GM18511 (cell line): ENCODE data around the gene BAZ1B.
"Not testable (repeated sequence)": the region's sequence is repeated elsewhere in the genome, so short reads cannot be mapped to it uniquely, and the experiment has no call there.

Experiments
- ATAC-seq: cut with Tn5 transposase; IDR thresholded peaks from one replicate; pipeline ENCODE4 v1.9.1; 2021; ENCODE audit warnings: mild to moderate bottlenecking, moderate library complexity; ENCODE audit not compliant: unreplicated experiment

Gene BAZ1B

DNA sequence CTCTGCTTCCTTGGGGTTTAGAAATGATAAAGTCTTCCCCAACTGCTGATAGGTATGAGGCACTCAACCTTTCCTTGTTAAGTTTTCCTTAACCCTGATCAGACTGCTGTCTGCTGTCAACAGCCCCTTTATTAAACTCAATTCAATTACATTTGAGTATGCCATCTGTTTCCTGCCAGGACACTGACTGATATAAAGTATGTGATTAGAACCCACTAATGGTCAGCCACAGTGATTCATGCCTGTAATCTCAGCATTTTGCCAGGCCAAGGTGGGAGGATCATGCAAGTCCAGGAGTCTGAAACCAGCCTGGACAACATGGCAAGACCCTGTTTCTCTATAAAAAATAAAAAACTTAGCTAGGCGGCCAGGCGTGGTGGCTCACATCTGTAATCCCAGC is 18.1 kb downstream of the BAZ1B start:
- no peak for ATAC-seq

DNA sequence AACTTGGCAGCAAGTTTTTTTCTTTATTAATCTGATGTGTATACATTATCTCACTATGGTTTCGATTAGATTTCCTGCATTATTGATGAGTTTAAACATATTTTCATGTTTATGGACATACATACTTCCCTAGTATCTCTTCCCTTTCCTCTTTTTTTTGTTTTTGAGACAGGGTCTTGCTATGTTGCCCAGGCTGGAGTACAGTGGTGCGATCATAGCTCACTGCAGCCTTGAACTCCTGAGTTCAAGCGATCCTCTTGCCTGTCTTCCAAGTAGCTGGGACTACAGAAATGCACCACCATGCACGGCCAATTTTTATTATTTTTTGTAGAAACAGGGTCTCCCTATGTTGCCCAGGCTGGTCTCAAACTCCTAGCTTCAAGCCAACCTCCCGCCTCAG is 18.9 kb downstream of the BAZ1B start:
- no peak for ATAC-seq

DNA sequence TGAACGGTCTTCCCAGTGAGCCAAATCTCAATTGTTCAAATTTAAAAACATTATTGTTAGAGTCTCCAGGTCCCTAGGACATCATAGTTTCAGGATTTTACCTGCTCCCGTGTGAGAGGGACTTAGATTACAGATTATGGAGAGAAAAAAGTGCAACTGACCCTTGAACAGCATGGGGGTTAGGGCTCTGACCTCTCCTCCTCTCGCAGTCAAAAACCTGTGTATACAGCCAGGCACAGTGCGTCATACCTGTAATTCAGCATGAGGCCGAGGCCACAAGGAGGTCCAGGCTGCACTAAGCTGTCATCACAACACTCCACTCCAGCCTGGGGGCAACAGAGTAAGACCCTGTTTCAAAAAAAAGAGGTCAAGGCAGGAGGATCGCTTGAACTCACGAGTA is 25.5 kb downstream of the BAZ1B start:
- ATAC-seq = no peak

GRCh38 chr7:73495507-73495906 is 26.6 kb downstream of the BAZ1B start:
- not testable (repeated sequence) for ATAC-seq

GRCh38 chr7:73489976-73490375 is 32.1 kb downstream of the BAZ1B start:
- ATAC-seq = no peak

DNA sequence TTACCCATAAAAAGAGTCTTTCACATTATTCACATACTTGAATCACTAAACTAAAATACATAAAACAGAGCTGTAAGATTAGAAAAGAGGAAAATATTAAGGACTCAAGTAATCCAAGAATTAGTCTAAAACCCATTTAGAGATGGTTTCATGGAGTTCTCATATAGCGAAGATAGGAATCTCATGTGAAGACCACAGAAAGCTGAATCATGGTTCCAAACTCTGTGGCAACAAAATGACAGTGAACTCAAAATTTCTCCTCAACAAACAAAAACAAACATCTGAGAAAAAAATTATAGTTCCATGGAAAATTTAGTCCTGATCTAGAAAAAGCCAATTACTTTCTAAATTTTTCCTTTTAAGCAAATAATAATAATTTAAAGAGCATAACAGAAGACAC is 34.6 kb downstream of the BAZ1B start:
- no peak for ATAC-seq

GRCh38 chr7:73483171-73483570 is 38.9 kb downstream of the BAZ1B start:
- no peak for ATAC-seq

GRCh38 chr7:73482746-73483145 is 39.3 kb downstream of the BAZ1B start:
- no peak for ATAC-seq

GRCh38 chr7:73481521-73481920 is 40.6 kb downstream of the BAZ1B start:
- not testable (repeated sequence) for ATAC-seq

DNA sequence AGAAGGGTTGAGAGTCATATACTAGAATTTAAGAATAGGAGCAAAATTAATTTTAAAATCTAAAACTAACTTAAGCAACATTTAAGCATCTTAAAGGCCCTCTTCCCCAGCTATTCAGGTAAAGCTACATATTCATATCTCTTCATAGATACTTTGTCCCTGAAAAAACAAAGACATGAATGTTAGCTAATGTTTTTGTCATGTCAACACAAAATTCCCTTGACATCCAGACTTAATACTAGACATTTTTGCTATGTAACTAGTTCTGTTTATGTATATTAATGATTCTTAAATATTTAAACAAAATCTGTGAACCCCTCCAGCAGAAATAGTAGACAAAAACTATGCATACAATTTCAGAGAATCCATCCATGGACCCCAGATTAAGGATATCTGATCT is 43.5 kb downstream of the BAZ1B start:
- no peak for ATAC-seq

DNA sequence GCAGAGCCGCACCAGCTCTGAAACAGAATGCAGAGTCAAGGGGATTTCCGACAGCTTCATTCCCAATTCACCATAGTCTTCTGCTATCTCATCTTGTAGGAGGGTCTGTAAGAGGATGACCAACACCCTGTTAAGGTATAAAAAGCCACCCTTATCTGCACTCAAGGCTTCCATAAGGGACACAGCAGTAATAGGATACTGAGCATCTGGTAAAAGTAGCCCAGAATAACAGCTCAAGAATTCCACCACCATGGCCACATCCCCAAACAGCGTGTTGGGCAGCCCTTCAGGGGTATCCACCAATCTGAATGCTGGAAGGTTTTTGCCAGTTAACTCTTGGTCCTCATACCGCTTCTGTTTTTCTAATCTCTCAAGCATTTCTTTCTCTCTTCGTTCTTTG is 44.7 kb downstream of the BAZ1B start:
- ATAC-seq = no peak

GRCh38 chr7:73470208-73470607 is 51.9 kb downstream of the BAZ1B start:
- no peak for ATAC-seq

- ATAC-seq = not testable (repeated sequence)
These were observed 55.0 kb downstream of the BAZ1B start for GRCh38 chr7:73467046-73467445.

DNA sequence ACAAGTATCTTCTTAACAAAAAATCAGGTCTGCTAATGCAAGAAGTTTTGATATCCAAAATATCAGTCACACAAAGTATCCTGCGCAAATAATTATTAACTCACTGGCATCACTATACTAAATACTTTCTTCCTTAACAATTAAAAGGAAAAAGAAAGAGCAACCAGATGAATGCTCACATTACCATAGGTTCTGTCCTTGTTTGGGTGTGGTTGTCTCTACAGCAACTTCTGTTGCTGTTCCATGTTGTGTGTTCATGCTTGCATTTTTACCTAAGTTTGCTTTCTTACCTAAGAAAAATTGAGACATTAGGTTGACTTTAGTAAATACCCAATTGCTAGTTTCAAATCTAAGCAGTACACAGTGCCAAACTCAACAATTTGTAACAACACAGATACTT is 56.0 kb downstream of the BAZ1B start:
- no peak for ATAC-seq

GRCh38 chr7:73463966-73464365 is 58.1 kb downstream of the BAZ1B start:
- no peak for ATAC-seq

DNA sequence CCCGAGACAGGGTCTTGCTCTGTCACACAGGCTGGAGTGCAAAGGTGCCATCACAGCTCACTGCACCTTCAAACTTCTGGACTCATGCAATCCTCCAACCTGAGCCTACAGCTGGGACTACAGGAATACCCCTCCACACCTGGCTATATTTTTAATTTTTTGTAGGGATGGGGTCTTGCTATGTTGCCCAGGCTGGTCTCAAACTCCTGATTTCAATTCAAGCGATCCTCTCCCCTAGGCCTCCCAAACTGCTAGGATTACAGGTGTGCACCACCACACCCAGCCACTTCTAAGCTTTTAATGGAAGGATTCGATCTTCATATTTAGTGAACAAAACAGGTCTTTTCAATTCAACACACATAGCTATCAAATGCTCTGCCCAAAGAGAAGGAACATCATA is 58.8 kb downstream of the BAZ1B start:
- no peak for ATAC-seq

GRCh38 chr7:73461782-73462285 is 60.3 kb downstream of the BAZ1B start:
- no peak for ATAC-seq

- ATAC-seq = no peak
These were observed 67.7 kb downstream of the BAZ1B start for GRCh38 chr7:73454424-73454823.

DNA sequence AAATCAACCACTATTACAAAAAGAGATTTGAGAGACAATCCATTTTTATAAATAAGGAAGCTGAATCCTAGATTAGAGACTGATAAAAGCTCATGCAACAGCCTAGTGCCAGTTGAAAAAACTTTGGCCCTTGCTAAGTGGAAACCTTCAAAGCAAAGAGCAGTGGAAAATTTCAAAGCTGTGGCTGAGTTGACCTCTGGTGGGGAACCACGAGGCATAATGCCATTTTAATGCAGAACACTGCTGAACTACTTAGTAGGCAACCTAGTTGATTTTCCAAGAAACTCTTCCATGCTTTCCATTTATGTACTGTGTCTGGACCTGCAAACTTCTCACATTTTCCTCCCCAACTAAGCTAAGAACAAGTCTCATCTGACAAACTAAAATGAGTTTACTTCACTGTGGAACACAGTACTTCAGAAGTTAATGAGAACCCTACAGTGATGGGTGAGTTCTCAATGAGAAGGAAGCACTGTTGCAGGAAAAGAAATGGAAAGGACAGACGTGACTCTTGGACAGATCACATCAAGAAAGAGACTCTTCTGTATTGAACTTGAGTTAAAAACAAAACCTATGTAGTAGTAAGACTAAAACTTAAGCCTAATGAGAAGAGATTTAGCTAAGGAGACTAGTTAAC is 69.0 kb downstream of the BAZ1B start:
- ATAC-seq = no peak

GRCh38 chr7:73451780-73452398 is 70.2 kb downstream of the BAZ1B start:
- no peak for ATAC-seq

- ATAC-seq = no peak
These were observed 72.7 kb downstream of the BAZ1B start for GRCh38 chr7:73449422-73449821.

DNA sequence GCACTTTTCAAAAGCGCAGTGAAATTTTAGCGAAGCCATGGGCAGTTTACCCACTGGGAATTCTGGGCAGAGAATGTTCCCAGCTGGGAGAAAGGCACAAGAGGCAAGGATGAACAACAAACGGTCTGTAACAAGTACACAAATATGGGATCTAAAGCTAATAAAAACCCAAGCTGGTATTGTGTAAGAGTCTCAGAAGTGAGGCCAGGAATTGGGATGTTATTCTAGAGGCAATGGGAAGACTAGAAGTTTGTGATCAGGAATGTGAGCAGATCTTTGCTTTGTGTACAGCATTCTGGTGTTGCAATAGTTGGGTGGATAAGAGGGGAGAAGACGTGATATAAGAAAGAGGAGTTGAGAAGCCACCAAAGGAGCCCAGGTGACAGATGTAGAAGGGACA is 73.5 kb downstream of the BAZ1B start:
- no peak for ATAC-seq
